Ectodermal cell (in vitro differentiated cells): Measurements from ENCODE around the gene TSPAN11.

Experiments
- H3K27ac ChIP-seq: 2 replicates; pipeline ENCODE4 v1.7.0; 2013; ENCODE audit warnings: mild to moderate bottlenecking, low read depth, low read length; ENCODE audit not compliant: insufficient read depth, poor library complexity, severe bottlenecking
- H3K27me3 ChIP-seq: 2 replicates; pipeline ENCODE4 v1.7.0; 2013; ENCODE audit warnings: mild to moderate bottlenecking, low read length; ENCODE audit not compliant: insufficient read depth, control insufficient read depth, poor library complexity, severe bottlenecking
- H3K36me3 ChIP-seq: one replicate; pipeline ENCODE4 v1.7.0; 2013; ENCODE audit warnings: low read length; ENCODE audit not compliant: control insufficient read depth, insufficient read depth
- H3K4me1 ChIP-seq: one replicate; pipeline ENCODE4 v1.7.0; 2013; ENCODE audit warnings: low read length; ENCODE audit not compliant: control insufficient read depth, insufficient read depth
- H3K4me3 ChIP-seq: 2 replicates; pipeline ENCODE4 v1.7.0; 2013; ENCODE audit warnings: low read depth, low read length, control low read depth; ENCODE audit not compliant: insufficient read depth
- H3K9me3 ChIP-seq: 2 replicates; pipeline ENCODE4 v1.7.0; 2013; ENCODE audit warnings: mild to moderate bottlenecking, low read length, moderate library complexity; ENCODE audit not compliant: control insufficient read depth
- WGBS, 2 experiments: methylation state at CpG; one replicate each; pipeline ENCODE4 v1.1.7; 2013; ENCODE audit warnings: missing lambda C conversion rate in 2 of 2; 5-methylcytosine and 5-hydroxymethylcytosine counted together

TSPAN11 gene

GRCh38 chr12:31029468-31029867 lies 102.9 kb downstream of the TSPAN11 start:
- WGBS, 2 experiments, result 84 to 85% methylated on average over 11 of the region's 11 CpGs
- Histone ChIP-seq H3K36me3 (no peaks in the 10 kb centered on the region), H3K27ac (no peak overlapping the region), H3K4me3 (no peak overlapping the region), H3K27me3 (no peaks in the 10 kb centered on the region), H3K9me3 (peaks cover 2% of the 10 kb centered on the region), H3K4me1 (no peaks in the 10 kb centered on the region)

GRCh38 chr12:31029916-31030562 lies 103.5 kb downstream of the TSPAN11 start:
- peaks cover 2% of the 10 kb centered on the region for H3K9me3 ChIP-seq
- no peak overlapping the region for H3K27ac ChIP-seq
- H3K4me3 ChIP-seq, result no peak overlapping the region
- H3K27me3 ChIP-seq, result no peaks in the 10 kb centered on the region
- H3K36me3 ChIP-seq, result no peaks in the 10 kb centered on the region
- 88 to 90% methylated on average over 4 to 6 of the region's 6 CpGs for WGBS, 2 experiments
- H3K4me1 ChIP-seq, result no peaks in the 10 kb centered on the region

GRCh38 chr12:31031951-31032335 lies 105.4 kb downstream of the TSPAN11 start:
- Histone ChIP-seq H3K27me3 (no peaks in the 10 kb centered on the region), H3K4me3 (no peak overlapping the region), H3K27ac (no peak overlapping the region), H3K9me3 (peaks cover 2% of the 10 kb centered on the region), H3K4me1 (no peaks in the 10 kb centered on the region), H3K36me3 (no peaks in the 10 kb centered on the region)
- 85 to 92% methylated on average over 4 of the region's 4 CpGs for WGBS, 2 experiments

GRCh38 chr12:31033146-31033545 lies 106.6 kb downstream of the TSPAN11 start:
- H3K4me3 ChIP-seq, result no peak overlapping the region
- no peaks in the 10 kb centered on the region for H3K27me3 ChIP-seq
- H3K4me1 ChIP-seq, result no peaks in the 10 kb centered on the region
- H3K9me3 ChIP-seq, result no peaks in the 10 kb centered on the region
- H3K36me3 ChIP-seq, result no peaks in the 10 kb centered on the region
- no peak overlapping the region for H3K27ac ChIP-seq
- WGBS, 2 experiments, result 78 to 83% methylated on average over 3 of the region's 3 CpGs

GRCh38 chr12:31033681-31034080 lies 107.1 kb downstream of the TSPAN11 start:
- H3K4me3 ChIP-seq, result no peak overlapping the region
- 92 to 97% methylated on average over 6 of the region's 6 CpGs for WGBS, 2 experiments
- no peaks in the 10 kb centered on the region for H3K36me3 ChIP-seq
- H3K9me3 ChIP-seq, result no peaks in the 10 kb centered on the region
- H3K4me1 ChIP-seq, result no peaks in the 10 kb centered on the region
- H3K27me3 ChIP-seq, result no peaks in the 10 kb centered on the region
- H3K27ac ChIP-seq, result no peak overlapping the region

- H3K36me3 ChIP-seq, result no peaks in the 10 kb centered on the region
- 91 to 92% methylated on average over 3 of the region's 3 CpGs for WGBS, 2 experiments
- no peaks in the 10 kb centered on the region for H3K4me1 ChIP-seq
- H3K27ac ChIP-seq, result no peak overlapping the region
- H3K27me3 ChIP-seq, result no peaks in the 10 kb centered on the region
- no peaks in the 10 kb centered on the region for H3K9me3 ChIP-seq
- no peak overlapping the region for H3K4me3 ChIP-seq
Measured at GRCh38 chr12:31034372-31034771, 107.8 kb downstream of the TSPAN11 start.

- Histone ChIP-seq H3K4me1 (no peaks in the 10 kb centered on the region), H3K27me3 (no peaks in the 10 kb centered on the region), H3K27ac (no peak overlapping the region), H3K36me3 (no peaks in the 10 kb centered on the region), H3K4me3 (no peak overlapping the region), H3K9me3 (no peaks in the 10 kb centered on the region)
- WGBS, 2 experiments, result 93 to 94% methylated on average over 4 of the region's 4 CpGs
Measured at GRCh38 chr12:31035226-31035625, 108.7 kb downstream of the TSPAN11 start.

- 89 to 96% methylated on average over 2 to 4 of the region's 4 CpGs for WGBS, 2 experiments
- no peak overlapping the region for H3K27ac ChIP-seq
- no peaks in the 10 kb centered on the region for H3K27me3 ChIP-seq
- H3K4me1 ChIP-seq, result no peaks in the 10 kb centered on the region
- H3K4me3 ChIP-seq, result no peak overlapping the region
- H3K36me3 ChIP-seq, result no peaks in the 10 kb centered on the region
- H3K9me3 ChIP-seq, result no peaks in the 10 kb centered on the region
Measured at GRCh38 chr12:31035967-31036665, 109.6 kb downstream of the TSPAN11 start.

- no peak overlapping the region for H3K4me3 ChIP-seq
- H3K9me3 ChIP-seq, result no peaks in the 10 kb centered on the region
- H3K27ac ChIP-seq, result no peak overlapping the region
- WGBS, 2 experiments, result 98 to 100% methylated on average over 1 of the region's 1 CpG
- H3K36me3 ChIP-seq, result no peaks in the 10 kb centered on the region
- no peaks in the 10 kb centered on the region for H3K27me3 ChIP-seq
- H3K4me1 ChIP-seq, result no peaks in the 10 kb centered on the region
Measured at GRCh38 chr12:31037028-31037427, 110.5 kb downstream of the TSPAN11 start.

- H3K27me3 ChIP-seq, result no peaks in the 10 kb centered on the region
- H3K4me3 ChIP-seq, result no peak overlapping the region
- no peak overlapping the region for H3K27ac ChIP-seq
- WGBS, 2 experiments, result 82 to 88% methylated on average over 2 of the region's 2 CpGs
- no peaks in the 10 kb centered on the region for H3K9me3 ChIP-seq
- H3K4me1 ChIP-seq, result no peaks in the 10 kb centered on the region
- H3K36me3 ChIP-seq, result no peaks in the 10 kb centered on the region
Measured at GRCh38 chr12:31037931-31038330, 111.4 kb downstream of the TSPAN11 start.
